GM19025 (cell line): ENCODE data around the gene ARHGAP23.

ENCODE experiments used
- ATAC-seq: cut with Tn5 transposase; IDR thresholded peaks from one replicate; pipeline ENCODE4 v1.9.1; 2021; ENCODE audit warnings: mild to moderate bottlenecking, low read depth, moderate library complexity; ENCODE audit not compliant: unreplicated experiment

Gene ARHGAP23

GRCh38 chr17:38442548-38442947, 14.3 kb downstream of the ARHGAP23 start:
- no peak for ATAC-seq

DNA sequence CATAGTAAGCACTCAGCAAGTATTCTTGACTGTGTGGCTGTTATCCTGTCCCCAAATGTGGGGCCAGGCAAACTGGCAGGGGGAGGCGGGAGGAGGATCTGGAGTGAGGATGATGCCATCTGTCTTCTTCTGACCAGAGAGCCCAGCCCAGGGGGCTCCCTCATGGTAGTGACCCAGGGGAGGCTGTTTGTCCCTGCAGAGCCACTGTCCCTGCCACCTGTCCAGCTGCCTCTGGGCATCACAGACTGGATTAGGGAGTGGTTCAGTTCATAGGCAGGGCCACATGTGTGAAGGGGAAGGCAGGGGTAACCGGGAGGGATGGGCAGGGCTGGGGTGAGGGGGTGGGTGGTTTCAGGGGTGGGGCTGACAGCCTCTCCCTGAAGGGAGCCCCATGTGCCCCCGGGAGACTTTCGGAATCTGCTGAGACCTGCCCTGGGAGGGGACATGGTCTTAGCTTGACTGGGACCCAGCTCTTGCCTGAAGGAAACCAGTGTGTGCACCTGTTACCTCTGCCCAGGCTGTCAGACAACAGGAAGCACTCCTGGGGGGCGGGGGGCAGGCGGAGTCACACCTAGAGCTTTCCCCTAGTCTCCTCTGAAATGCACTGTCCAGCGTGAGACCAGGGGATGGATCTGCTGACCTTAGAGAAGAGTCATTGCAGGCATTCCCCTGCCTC, 15.2 kb downstream of the ARHGAP23 start:
- ATAC-seq, result no peak

DNA sequence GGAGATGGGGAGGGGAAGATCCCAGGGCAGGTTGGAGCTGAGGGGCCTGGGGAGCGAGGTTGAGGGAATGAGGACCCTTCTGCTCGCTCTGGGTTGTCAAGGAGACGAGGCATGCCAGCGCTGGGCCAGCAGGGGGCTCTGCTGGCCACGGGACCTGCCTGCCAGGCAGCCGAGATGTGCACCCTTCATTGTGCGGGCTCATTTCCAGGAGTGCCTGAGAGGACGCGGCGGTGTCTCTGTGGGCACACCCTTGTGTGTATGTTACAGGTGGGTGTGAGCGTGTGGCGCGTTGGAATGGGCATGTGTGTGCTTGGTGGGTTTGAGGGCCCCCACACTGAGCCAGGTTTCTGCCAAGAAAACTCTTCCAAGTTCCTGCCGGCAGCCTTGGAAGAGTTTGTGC, 15.9 kb downstream of the ARHGAP23 start:
- no peak for ATAC-seq

- no peak for ATAC-seq
These were observed 19.3 kb downstream of the ARHGAP23 start for GRCh38 chr17:38447502-38448085.

DNA sequence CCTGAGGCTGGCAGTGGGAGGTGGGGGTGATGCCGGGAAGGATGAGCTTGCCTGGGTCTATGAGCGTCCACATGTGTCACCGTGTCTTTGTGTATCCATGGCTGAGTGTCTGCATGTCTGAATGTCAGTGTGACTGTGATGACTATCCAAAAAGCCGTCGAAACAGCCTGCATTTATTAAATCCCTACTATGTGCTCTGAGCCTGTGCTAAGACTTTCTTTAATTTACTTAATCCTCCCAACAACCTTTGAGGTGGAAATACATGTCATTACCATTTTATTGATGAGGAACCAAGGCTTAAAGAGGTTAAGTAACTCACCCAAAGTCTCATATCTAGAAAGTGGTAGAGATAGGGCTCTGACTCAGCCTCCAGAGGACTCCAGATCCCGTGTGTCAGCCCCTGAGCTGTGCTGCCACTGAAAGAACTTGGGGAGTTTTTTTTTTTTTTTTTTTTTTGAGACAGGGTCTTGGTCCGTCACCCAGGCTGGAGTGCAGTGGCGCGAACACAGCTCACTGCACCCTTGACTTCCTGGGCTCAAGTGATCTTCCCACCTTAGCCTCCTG, 20.0 kb downstream of the ARHGAP23 start:
- ATAC-seq, result no peak

- ATAC-seq, result no peak
These were observed 21.1 kb downstream of the ARHGAP23 start for GRCh38 chr17:38449364-38449763.

- ATAC-seq, result no peak
These were observed 22.3 kb downstream of the ARHGAP23 start for GRCh38 chr17:38450557-38451029.

DNA sequence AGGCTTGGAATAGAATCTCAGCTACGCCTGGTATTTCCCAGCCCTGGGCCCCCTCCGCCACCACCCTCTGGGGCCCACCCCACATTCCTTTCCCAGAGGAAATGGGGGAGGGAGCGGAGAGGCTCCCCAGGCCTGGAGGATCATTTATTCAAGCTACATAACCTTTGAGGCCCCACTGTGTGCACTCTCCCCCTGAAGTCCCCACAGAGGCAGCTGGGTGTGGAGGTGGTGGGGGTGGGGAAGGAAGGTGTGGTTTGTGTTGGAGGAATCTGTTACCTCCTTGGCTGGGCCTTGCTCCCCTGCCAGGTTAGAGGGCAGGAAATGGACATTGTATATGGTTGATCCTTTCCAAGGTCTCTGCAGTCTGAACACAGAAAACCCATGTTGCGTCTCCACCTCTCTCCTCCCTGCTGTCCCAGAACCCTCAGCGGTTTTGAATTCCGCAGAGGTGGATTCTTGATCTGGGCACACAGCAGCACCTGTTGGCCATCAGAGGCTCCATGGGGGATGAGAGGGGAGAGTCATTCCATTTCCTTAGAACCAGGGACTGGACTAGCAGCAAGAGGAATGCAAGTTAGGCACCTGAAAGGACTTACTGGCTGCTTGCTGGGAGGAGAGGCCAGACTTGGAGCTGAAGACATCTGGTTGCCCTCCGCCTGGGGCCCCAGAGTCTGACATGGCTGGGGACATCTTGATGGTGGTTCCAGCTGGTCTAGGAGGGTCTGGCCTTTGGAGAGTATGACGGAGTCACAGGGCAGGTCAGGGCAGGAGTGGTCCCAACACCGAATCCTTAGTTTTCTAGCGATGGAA, 23.0 kb downstream of the ARHGAP23 start:
- ATAC-seq, result no peak

- no peak for ATAC-seq
These were observed 23.7 kb downstream of the ARHGAP23 start for GRCh38 chr17:38451840-38452529.

- ATAC-seq, result no peak
These were observed 24.5 kb downstream of the ARHGAP23 start for GRCh38 chr17:38452719-38453118.

DNA sequence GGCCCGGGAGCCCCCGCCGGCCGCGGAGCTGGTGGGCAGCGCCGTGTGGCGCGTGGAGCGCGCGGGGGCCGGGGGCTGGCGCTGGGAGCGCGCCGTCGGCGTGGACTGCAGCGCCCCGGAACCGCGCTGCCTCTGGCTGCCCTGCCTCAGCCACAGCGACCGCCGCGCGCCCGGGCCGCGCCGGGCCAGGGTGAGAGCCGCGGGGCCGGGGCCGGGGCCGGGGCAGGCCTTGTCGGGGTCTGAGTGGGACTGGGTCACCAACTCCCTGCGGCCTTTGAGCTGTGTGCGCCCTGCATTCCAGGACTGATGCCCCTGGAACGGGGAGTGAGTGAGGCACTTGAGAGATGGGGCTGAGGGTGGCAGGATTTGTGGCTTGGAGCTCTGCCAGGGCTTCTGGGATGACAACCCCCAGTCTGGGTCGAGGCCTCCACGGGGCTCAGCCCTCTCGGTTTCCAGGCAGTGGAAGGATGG, 25.7 kb downstream of the ARHGAP23 start:
- no peak for ATAC-seq

DNA sequence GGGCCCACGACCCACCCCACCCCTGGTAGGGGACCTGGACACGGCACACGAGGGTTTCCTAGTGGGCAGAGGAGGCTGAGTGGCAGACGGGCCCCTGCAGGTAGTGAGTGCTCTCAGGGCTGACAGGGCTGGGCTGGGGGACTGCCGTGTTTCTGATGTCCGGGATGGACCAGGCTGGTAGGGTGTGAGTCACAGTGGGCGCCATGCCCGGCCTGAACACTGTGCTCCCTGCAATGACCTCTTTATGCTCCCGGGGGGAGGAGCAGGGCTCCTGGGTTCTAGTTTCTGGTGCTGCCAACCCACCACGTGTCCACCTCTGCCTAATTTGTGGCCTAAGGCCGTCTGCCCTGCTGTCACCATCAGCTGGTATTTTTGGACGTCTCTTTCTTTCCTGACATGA, 26.3 kb downstream of the ARHGAP23 start:
- ATAC-seq, result no peak

GRCh38 chr17:38455288-38455915, 27.1 kb downstream of the ARHGAP23 start:
- ATAC-seq, result no peak

- no peak for ATAC-seq
These were observed 28.0 kb downstream of the ARHGAP23 start for GRCh38 chr17:38456031-38456815.

GRCh38 chr17:38457577-38458371, 29.5 kb downstream of the ARHGAP23 start:
- ATAC-seq, result no peak

DNA sequence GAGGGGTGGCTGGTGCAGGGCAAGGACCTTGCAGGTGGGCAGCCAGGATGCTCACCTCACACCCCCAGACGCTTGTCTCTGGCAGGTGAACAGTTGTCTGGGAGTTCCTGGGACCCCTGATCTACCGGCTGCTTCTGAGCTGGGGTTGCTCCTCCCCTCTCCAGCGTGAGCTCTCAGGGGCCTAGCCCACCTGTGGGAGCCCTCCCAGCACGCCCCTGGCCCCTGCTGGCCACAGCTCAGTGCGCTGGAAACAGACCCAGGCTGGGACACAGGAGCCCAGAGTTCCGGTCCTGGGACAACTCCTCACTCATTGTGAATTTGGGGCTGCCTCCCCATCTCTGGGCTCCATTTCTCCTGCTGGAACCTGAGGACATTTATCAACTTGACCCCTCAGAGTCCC, 30.3 kb downstream of the ARHGAP23 start:
- no peak for ATAC-seq

DNA sequence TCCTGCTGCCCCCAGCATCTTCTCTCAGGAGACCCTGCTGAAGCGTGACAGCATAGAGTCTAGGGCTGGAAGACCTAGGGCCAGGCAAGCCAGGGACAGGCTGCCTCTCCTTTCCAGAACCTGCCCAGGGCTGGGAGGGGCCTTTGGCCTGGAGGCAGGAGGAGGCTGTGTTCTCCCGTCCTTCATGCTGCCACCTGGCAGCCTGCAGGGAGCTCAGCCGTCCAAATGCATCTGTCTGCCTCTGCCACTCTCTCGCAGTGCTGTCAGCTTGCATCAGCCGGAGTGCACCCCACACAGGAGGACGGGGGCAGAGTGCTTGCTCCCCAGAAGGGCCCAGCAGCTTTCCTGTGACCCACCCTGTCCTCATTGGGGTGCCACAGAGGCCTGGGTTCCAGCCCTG, 31.3 kb downstream of the ARHGAP23 start:
- ATAC-seq, result no peak

DNA sequence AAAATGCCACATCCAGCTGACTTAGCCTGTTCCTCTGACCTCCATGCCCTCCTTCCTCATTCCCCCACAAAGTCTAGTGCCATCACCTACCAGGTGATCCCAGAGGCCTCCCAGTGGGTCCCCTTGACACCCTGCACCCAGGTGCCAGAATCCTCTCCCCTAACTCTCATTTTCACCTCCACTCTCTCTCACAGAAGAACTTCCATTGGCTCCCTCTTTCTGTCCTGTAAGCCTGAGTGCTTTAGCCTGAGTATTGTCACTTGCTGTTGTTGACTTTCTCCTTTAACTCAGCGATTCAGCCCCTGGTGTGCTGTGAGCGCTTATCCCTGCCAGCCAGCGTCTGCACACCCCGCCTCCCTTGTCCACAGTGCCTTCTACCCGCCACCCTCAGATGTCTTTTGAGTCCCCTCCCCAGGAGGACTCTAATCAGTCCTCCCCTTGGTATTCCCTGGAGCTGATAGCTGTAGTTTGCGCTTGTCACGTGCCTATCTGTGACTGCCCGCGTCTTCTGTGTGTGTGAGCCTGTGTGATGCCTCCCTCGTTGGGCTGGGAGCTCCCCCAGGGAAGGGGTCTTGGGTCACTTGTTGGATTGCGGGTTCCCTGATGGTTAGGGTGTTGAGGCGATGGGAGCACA, 31.9 kb downstream of the ARHGAP23 start:
- no peak for ATAC-seq
